ENCODE results near the gene PAOX. TPM values are rescaled to one million over a fixed set of nuclear protein-coding genes. Genes with fewer than 3 reads are reported as not detected.
"Not testable (repeated sequence)": the region's sequence is repeated elsewhere in the genome, so short reads cannot be mapped to it uniquely, and the experiment has no call there.

The PAOX gene
- total RNA-seq, 1 experiment from 2014 or later = 5.3 TPM

GRCh38 chr10:133405844-133406527, 26.9 kb downstream of the PAOX start:
- DNase-seq (ENCODE audit: low spot score) = peak; percentile 4

GRCh38 chr10:133411523-133412380, 32.7 kb downstream of the PAOX start:
- no peak for DNase-seq (ENCODE audit: low spot score)

- DNase-seq (ENCODE audit: low spot score) = no peak
Measured at GRCh38 chr10:133412381-133412711, 33.3 kb downstream of the PAOX start.

- not testable (repeated sequence) for DNase-seq (ENCODE audit: low spot score)
Measured at GRCh38 chr10:133414401-133414800, 35.3 kb downstream of the PAOX start.

GRCh38 chr10:133415752-133416151, 36.7 kb downstream of the PAOX start:
- no peak for DNase-seq (ENCODE audit: low spot score)

- DNase-seq (ENCODE audit: low spot score) = no peak
Measured at GRCh38 chr10:133418289-133418993, 39.4 kb downstream of the PAOX start.

GRCh38 chr10:133419211-133419950, 40.3 kb downstream of the PAOX start:
- DNase-seq (ENCODE audit: low spot score) = no peak

- DNase-seq (ENCODE audit: low spot score) = no peak
Measured at GRCh38 chr10:133420028-133420427, 41.0 kb downstream of the PAOX start.

- no peak for DNase-seq (ENCODE audit: low spot score)
Measured at GRCh38 chr10:133420579-133420978, 41.5 kb downstream of the PAOX start.

GRCh38 chr10:133421336-133422222, 42.5 kb downstream of the PAOX start:
- DNase-seq (ENCODE audit: low spot score) = no peak

- DNase-seq (ENCODE audit: low spot score) = no peak
Measured at GRCh38 chr10:133422223-133422806, 43.3 kb downstream of the PAOX start.

- no peak for DNase-seq (ENCODE audit: low spot score)
Measured at GRCh38 chr10:133422807-133423771, 44.0 kb downstream of the PAOX start.

- DNase-seq (ENCODE audit: low spot score) = not testable (repeated sequence)
Measured at GRCh38 chr10:133424102-133424501, 45.0 kb downstream of the PAOX start.

GRCh38 chr10:133424601-133425000, 45.5 kb downstream of the PAOX start, which contains the start of gene SPRN:
TSS of gene SPRN (minus strand) at chr10:133424625. CDS start at chr10:133423681, 944 bp downstream.
- DNase-seq (ENCODE audit: low spot score) = not testable (repeated sequence)

GRCh38 chr10:133429571-133429970, 50.5 kb downstream of the PAOX start:
- not testable (repeated sequence) for DNase-seq (ENCODE audit: low spot score)

GRCh38 chr10:133431888-133432613, 53.0 kb downstream of the PAOX start:
- not testable (repeated sequence) for DNase-seq (ENCODE audit: low spot score)

- not testable (repeated sequence) for DNase-seq (ENCODE audit: low spot score)
Measured at GRCh38 chr10:133432789-133433188, 53.7 kb downstream of the PAOX start.

GRCh38 chr10:133438711-133439273, 59.7 kb downstream of the PAOX start:
- DNase-seq (ENCODE audit: low spot score) = peak; percentile 10
